Activated CD4-positive, CD25-positive, alpha-beta regulatory T cell treated with anti-CD3 and anti-CD28 coated beads, Interleukin-2, amount 50 U/mL, for 16 hours (primary cell): Measurements from ENCODE around the gene PKN2.

ENCODE experiments used
- DNase-seq: peaks from one replicate; pipeline ENCODE4 v3.0.0-alpha.2; 2020; ENCODE audit warnings: low read depth, low spot score

PKN2 gene

DNA sequence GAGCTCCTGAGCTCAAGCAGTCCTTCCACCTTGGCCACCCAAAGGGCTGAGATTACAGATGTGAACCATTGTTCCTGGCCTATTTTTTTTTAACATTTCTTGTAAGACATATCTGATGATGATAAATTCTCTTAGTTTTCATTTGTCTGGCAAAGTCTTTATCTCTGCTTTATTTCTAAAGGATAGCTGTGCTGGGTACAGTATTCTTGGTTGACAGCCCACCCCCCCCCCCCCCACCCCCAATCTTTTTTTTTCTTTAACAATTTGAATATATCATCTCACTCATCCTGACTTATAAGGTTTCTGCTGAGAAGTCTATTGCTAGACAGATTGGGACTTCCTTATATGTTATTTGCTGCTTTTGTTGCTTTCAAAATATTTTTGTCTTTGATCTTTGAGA lies 51.3 kb downstream of the PKN2 start:
- DNase-seq, result no peak

DNA sequence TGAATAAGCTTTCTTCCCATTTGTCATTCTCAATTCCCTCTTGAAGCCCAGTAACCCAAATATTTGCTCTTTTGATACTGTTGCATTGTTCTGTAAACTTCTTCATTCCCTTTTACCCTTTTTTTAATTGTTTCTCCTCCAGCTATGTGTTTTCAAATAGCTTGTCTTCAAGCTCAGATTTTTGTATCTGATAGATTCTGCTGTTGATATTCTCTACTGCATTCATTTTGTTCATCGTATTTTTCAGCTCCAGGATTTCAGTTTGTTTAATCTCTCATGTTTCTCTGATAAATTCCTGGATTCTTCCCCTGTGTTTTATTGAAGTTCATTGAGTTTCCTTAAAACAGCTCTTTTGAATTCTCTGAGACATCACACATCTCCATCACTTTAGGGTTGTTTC lies 51.8 kb downstream of the PKN2 start:
- no peak for DNase-seq

DNA sequence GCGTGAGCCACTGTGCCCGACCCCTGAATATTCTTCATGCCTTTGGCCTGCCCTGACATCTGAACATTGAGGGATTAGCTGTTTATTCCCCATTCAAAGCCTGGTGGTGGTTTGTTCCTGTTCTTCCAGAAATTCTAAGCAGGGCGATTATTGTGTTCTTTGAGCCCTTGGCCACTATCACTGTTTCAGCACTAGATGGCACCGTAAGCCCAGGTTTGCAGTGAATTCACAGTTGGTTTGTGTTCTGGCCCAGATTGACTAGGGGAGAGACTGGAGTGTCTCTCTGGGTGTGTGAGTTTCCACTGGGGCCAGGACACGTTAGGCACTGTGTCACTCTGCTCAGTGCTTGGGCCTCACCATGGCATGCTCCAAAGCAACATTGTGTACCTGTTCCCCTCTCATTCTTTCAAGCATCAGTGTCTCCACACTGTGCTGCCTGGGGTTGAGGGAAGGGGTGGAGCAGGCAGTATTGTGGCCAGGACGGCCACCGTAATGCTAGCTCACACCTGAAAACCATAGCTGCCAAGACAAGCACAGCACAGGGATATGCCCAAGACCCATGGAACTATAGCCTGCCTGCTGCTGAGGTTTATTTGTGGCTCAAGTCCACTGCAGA lies 52.7 kb downstream of the PKN2 start:
- DNase-seq, result no peak

DNA sequence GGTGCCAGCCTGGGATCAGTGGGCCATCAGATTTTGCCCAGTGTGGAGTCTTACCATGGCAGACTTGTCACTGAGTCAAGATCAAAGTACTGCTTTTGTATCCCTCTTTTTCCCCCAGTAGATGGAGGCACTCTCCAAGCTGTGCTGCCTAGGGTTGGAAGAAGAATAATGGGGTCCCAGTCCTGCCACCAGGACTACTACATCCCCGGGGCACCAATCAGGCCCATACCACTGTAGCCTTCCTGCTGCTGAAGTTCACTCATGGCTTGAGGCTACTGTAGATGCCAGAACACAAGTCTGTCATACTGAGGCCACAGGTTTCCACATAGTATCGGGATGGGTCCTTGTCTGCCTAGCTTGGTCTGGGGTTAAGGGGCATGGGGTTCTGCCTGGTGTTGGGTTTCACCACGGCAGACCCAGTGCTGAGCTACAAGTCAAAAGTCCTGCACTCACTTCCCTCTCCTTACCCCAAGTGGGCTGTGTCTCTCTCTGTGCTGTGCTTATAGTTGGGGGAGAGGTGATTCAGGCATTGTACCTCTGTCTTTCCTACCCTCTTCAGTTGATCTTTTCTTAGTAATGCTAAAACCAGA lies 53.4 kb downstream of the PKN2 start:
- DNase-seq, result no peak

DNA sequence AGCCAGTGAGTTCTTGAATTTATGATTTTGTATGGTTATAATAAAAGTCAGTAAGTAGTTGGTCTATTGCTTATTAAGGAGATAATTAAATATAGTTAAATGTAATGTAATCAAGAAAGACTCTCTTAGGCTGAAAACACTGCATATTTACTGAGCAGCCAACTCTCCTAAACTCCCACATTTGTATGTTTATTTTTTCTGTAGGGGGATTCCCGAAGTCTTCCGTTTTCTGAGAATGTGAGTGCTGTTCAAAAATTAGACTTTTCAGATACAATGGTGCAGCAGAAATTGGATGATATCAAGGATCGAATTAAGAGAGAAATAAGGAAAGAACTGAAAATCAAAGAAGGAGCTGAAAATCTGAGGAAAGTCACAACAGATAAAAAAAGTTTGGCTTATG lies 56.7 kb downstream of the PKN2 start:
- no peak for DNase-seq

DNA sequence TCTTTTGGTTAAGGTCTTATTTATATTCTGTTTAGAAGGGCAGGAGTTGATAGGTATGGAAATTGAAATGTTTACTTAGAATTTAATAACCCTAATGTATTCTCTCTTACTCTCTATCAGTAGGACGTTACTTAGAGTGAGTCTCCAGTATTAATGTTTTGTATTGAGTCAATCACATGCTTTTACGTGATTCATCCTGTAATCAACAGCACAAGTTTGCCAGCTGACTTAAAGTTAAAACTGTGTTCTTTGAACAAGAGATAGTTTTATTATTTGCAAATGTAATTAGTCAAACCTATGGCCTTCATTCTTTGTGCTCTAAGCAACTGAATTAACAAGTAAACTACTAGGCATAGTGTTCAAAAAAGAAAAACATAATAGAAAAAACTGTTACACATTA lies 57.3 kb downstream of the PKN2 start:
- no peak for DNase-seq

DNA sequence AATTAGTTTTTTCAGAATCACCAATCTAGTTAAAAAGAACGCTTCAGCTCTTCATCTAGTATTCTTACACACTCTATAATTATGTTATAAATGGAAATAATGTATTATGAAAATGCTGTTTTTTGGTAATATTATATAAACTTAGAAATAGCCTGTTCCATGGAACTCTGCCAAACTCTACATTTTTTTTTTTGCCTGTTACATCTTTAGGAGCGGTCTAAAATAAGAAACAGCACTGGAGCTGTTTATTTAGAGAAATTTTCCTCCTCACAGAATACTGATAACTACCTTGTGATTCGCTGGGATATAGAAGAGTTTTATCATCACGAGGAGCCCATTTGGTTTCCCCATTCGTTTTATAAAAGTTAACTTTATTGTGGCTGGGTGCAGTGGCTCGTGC lies 58.5 kb downstream of the PKN2 start:
- no peak for DNase-seq

DNA sequence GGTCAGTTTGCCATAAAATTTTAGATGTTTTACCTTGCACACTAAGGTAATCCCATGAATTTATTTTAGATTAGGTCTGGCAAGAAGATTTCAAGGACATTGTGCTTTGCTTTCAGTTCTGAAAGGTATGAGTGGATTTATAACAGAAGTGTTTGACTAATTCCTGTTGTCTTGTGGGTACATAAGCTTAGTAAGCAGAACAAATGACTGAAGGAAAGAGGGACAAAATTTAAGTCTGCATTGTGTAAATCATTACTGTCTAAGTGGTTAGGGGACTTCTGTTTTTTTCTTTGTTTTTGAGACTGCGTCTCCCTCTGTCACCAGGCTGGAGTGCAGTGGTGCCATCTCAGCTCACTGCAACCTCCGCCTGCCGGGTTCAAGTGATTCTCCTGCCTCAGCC lies 60.1 kb downstream of the PKN2 start:
- no peak for DNase-seq

DNA sequence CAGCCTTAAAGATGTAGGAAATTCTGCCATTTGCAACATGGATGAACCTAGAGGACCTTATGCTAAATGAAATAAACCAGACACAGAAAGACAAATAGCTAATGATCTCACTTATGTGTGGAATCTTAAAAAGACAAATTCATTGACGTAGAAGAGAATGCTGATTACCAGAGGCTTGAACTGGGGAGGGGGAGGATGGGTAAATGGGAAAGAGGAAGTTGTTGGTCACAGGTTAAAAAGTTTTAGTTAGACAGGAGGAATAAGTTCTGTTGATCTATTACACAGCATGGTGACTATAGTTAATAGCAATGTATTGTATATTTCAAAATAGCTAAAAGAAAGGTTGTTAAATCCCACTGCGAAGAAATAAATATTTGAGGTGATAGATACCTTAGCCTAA lies 62.8 kb downstream of the PKN2 start:
- DNase-seq, result no peak

DNA sequence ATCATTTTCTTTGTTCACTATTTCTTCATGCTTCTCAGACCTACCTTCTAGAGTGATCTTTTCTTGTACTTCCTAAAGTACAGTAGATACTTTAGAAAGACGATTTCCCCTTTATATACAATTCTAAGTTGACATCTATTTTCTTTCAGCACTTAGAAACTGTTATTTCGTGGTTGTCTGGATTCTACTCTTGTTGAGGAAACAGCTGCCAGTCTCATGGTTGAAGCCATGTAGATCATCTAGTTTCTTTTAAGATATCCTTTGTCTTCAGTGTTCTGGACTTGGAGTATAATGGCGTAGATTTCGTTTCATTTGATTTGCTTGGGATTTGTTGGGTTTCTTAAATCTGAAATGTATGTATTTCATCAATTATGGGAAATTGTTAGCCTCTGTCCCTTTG lies 67.6 kb downstream of the PKN2 start:
- no peak for DNase-seq

DNA sequence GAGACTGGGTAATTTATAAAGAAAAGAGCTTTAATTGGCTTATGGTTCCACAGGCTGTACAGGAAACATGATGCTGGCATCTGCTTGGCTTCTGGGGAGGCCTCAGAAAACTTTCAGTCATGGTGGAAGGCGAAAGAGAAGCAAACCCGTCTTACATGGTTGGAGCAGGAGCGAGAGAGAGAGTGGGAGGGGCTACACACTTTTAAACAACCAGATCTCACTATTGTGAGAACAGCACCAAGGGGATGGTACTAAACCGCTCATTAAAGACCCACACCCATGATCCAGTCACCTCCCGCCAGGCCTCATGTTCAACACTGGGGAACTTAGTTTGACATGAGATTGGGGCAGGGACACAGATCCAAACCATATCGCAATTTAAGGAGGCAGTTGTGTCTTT lies 69.4 kb downstream of the PKN2 start:
- DNase-seq, result no peak

DNA sequence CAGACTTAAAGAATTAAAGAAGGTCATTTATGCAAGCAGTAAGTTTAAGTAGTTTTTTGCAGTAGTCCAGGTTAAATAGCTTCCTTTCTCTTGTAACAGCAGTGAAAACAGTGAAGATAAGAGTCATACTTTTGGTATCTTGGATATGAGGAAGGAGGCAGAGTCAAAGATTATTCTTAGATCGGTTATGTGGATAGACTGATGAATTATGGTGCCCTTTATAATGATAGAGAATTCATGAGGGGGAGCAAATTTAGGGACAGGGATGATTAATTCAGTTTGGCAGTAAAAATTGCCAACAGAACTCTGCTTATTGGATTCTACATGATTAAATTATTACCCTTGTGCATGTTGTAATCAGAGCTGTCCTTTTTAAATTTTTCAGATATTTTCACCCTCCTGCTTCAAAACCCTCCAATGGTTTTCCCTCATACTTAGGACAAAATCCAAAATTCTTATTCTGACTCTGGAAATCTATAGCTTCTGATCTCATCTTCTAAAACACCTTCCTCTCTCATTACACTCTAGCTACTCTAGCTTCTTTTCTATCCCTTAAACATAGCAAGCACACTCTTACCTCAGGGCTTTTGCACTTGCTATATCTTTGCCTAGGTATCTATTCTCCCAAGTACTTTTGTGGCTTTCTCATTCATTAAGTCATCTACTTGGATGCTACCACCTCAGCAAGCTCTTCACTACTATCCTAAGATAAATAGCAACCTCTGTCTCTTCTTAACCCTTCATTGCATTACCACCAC lies 79.8 kb downstream of the PKN2 start:
- no peak for DNase-seq

DNA sequence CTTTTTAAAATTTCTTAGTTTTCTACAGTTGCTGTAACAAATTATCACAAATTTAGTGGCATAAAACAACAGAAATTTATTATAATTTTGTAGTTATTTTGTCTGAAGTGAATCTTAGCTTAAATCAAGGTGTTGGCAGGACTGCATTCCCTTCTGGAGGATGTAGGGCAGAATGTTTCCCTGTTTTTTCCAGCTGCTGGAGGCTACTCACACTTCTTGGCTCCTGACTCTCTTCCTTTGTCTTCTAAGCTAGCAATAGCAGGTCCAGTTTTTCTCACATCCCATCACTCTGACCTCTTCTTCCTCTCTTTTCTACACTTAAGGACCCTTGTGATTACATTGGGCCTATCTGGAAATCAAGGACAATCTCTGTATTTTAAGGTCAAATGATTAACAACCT lies 84.1 kb downstream of the PKN2 start:
- DNase-seq, result no peak

DNA sequence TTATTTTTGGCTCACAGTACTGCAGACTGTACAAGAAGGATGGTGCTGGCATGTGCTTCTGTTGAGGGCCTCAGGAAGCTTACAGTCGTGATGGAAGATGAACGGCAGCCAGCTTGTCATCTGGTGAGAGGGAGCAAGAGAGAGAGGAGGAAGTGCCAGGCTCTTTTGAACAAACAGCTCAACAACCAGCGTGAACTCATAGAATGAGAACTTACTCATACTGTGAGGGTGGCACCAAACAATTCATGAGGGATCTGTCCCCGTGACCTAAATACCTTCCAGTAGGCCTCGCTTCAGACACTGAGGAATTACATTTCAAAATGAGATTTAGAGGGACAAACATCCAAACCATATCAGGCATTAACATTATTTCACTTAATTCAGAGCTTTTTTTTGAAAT lies 84.7 kb downstream of the PKN2 start:
- DNase-seq, result no peak

DNA sequence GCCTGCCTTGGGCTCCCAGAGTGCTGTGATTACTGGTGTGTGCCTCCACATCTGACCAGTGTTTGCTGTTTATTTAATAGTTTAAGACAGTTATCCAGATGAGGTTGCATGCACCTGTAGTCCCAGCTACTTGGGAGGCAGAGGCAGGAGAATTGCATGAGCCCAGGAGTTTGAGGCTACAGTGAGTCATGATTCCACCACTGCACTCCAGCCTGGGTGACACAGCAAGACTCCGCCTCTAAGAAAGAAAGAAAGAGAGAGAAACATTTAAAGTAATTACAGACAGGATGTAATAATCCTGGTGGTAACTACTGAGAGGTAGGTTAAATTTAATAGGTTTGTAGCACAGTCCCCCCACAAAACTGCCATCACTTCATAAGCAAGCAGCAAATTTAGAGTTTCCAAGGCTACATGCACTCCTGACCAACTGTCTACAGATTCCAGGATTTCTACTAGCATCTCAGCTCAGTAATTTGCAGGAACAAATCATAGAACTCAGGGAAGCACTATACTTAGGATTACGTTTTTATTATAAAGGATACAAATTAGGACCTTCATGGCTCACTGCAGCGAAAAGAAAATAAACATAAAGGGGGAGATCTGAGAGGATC lies 89.6 kb downstream of the PKN2 start:
- DNase-seq, result no peak

DNA sequence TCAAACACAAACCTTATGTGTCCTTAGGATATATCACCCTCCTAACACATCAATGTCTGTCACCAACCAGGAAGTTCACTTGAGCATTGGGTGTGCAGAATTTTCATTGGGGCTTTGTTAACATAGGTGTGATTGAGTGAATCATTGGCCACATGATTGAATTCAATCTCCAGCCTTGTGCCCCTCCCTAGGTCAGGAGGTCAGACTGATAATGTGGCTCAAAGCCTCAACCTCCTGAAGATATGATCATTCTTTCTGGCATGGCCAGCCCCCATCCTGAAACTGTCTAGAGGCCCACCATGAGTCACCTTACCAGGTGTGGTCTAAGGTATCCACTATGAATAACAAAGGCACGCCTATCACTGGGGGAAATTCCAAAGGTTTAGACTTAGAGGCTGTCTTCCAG lies 90.1 kb downstream of the PKN2 start:
- no peak for DNase-seq

DNA sequence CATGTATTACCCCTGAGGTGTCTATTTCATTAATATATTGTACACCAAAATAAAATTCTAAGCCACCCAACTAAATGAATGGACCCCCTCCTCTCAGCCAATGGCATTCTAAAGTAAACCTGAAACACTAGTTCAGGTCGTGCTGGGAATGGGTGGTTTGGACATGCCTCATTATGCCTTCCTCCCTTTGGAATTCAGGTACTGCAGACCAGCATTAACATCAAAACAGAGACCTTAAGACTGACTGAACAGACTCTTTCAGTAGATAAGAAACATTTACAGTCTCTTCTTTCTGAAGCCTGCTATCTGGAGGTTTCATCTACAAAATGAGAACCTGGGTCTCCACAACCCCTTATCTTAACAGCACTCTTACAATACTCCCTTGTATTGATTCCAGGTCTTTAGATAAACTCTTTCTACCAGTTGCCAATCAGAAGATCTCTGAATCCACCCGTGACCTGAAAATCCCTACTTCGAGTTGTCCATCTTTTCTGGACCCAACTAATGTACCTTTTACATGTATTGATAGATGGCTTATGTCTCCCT lies 93.6 kb downstream of the PKN2 start:
- DNase-seq, result no peak

DNA sequence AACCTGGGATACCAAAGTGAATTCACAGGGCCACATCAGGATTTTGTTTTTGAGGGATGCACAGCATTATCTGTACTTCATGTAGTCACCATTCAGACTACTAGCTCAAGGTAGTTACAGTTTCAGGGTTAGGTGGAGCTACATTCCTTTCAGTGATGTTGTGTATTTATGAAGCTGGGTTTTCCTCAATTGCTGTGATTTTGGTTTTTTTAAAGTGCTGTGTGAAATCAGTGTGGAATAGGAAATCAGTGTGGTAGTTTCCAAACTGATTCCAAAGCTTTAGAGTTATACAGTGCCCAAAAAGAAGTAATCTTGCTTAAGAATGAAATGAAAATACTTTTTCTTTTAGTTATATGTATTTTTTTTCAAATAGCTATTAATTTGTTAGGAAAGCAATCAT lies 95.8 kb downstream of the PKN2 start:
- no peak for DNase-seq

DNA sequence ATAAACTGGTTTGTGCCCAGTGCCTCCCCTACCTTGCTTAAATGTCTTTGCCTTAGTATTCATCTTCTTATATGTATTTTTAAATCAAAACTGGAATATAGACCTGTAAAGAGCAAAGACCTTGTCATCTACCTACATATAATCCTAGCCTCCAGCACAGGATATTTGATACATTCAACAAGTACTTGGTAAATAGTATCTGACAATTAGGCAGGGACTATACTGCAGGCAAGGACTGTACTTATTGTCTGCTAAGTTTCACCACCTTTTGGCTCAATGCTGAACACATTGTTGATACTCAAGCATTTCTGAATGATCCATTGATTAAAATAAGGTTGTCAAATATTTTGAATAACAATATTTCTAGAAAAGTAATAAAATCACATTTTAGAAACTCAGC lies 96.4 kb downstream of the PKN2 start:
- no peak for DNase-seq

DNA sequence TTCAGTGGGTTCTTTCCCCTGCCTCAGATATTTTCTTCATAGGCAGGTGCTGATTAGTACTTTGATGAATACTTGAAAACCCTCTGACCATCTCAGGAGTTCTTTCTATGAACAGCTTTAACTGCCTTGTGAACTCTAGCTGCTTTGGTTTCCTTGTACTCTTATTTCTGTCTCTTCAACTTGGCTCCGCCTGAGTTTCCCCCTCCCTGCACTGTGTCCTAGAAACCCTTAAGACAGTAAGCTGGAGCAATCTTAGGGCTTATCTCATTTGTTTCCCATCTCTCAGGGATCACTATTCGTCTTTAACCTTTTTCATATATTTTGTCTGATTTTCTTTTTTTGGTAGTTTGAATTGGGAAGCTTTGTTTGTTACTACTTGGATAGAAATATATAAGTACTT lies 99.1 kb downstream of the PKN2 start:
- DNase-seq, result no peak

DNA sequence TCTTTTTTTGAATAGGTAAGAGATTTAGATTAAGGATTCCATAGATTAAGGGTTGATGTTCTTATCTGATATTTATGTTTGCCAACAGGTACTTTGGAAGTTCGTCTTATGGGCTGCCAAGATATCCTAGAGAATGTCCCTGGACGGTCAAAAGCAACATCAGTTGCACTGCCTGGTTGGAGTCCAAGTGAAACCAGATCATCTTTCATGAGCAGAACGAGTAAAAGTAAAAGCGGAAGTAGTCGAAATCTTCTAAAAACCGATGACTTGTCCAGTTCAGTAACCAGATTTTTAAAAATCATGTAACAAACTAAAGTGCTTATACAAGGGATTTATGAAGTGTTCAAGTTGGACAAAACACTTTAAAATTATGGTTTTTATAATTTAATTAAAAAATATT lies 100.5 kb downstream of the PKN2 start:
- DNase-seq, result no peak

DNA sequence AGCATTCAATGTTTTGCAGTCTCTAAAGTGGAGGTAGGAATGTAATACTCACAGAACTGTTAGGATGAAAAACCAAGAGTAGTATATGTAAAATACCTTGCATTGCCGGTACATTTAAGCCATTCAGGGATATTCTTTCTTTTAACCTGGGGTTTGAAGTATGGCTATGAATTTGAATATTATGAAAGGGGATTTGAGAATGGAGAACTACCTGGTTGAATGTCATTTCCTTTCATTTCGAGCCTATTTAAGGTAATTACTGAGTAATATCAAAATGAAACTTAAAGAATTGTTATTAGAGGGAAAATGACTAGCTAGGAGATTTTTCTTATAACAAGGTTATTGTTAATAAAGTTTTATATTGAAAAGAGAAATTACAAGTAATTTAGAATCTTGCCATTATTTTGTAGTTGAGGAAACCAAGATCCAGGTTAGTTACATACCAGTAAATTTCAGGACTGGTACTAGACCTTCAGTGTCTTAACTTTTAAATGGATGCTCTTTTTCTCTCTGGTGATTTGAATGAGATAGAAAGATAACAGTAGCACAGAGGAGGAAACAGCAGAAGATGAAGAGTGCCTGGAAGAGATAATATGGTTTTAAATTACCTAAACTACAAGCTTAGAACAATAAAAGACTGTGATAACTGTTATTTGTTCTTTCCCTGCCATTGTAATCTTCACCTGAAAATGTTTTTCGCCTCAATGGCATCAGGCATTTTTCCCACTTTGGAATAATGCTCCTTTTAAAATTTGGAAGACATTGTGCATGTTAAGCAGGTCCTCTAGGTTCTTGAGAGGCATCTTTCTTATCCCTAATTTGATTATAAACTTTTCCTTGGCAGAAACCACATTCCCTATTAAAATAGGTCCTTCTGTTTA lies 103.2 kb downstream of the PKN2 start:
- DNase-seq, result no peak
